ENCODE data around the gene ALPK1.

GRCh38 chr4:112284166-112284565 lies 13.0 kb upstream of the ALPK1 start:
- no peak for TF ChIP-seq CTCF (IDR thresholded peaks at IDR 0.05)
- TF ChIP-seq POLR2AphosphoS5 (IDR thresholded peaks at IDR 0.05) = no peak
- TF ChIP-seq POLR2A (IDR thresholded peaks at IDR 0.05; ENCODE audit: low read depth) = no peak
- TF ChIP-seq EP300 (IDR thresholded peaks at IDR 0.05) = no peak

Data from esophagus muscularis mucosa (tissue), 4 donors.